LNCaP clone FGC (cell line): Measurements from ENCODE around the gene CAMK2G.

Experiments
- DNase-seq: peaks from one replicate; pipeline ENCODE4 v3.0.0-alpha.2; 2011; ENCODE audit warnings: low read depth
- H3K4me3 ChIP-seq: 2 replicates; pipeline ENCODE4 v1.5.1; 2011; ENCODE audit warnings: mild to moderate bottlenecking, low read depth, low read length, control low read depth
- TF ChIP-seq, protein P1 (sequence below): IDR thresholded peaks from 2 replicates; pipeline ENCODE4 v1.5.1; 2012; ENCODE audit warnings: mild to moderate bottlenecking; ENCODE audit not compliant: control insufficient read depth, insufficient read depth; ENCODE audit errors: extremely low read depth

Gene CAMK2G

DNA sequence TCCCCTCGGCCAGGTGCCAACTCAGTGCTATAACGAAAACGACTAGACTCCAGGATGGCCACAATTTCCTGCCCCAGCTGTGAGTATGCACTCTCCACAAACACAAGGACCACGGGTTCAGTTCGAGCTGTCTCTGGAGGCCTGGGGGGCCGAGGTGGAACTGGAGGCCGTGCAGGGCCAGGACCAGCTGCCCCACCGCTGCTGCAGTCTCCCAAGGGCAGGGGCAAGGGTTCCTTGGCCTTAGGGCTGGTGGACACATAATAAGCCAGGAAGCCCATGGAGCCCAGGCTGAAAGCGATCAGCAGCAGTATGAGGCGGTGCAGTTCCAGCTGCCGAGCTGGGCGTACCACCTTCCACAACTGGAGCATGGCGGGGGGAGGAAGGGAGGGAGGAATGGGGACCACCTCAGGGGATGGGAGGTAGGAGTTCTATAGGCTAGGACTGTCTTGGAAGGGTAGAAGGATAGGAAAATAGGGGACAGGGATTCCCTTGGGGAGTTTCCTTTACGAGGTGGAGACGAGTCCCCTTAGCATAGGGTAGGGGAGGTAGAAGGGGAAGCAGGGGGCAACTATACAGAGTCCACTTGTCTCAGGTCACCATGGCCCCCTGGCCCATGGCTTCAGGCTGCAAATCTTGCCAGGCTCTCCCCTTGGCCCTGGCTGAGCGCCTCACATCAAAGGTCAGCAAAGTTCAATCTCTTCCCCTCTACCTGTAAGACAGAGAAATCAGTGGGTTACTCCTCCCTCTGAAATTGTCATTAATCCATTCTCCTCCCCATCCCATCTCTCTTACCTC, 66.1 kb downstream of the CAMK2G start:
- TF ChIP-seq, protein P1, sequence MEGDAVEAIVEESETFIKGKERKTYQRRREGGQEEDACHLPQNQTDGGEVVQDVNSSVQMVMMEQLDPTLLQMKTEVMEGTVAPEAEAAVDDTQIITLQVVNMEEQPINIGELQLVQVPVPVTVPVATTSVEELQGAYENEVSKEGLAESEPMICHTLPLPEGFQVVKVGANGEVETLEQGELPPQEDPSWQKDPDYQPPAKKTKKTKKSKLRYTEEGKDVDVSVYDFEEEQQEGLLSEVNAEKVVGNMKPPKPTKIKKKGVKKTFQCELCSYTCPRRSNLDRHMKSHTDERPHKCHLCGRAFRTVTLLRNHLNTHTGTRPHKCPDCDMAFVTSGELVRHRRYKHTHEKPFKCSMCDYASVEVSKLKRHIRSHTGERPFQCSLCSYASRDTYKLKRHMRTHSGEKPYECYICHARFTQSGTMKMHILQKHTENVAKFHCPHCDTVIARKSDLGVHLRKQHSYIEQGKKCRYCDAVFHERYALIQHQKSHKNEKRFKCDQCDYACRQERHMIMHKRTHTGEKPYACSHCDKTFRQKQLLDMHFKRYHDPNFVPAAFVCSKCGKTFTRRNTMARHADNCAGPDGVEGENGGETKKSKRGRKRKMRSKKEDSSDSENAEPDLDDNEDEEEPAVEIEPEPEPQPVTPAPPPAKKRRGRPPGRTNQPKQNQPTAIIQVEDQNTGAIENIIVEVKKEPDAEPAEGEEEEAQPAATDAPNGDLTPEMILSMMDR, result no peak
- no peak overlapping the region for H3K4me3 ChIP-seq

DNA sequence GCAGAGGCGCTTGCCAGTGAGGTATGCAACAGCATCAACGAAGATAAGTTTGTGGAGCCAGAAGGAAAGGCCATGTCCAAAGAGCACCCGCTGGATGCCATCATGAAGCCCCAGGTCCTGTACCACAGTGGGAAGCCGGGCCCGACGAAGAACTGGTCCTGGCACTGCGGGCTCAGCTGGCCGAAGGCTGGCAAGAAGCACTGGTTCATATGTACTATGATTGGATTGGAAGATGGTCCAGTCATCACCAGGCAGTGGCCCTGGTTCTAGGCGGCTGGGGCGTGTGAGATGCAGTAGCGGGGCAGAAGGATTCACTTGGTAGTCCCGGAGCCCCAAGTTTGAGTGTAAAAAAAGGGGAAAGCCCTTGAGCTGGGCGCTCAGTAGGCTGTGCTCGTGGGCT, 66.9 kb downstream of the CAMK2G start:
- no peak overlapping the region for H3K4me3 ChIP-seq
- TF ChIP-seq, protein P1, result no peak
- no peak for DNase-seq

More for the DNA sequence above, 66.1 kb downstream of the CAMK2G start:
- DNase-seq, result no peak

DNA sequence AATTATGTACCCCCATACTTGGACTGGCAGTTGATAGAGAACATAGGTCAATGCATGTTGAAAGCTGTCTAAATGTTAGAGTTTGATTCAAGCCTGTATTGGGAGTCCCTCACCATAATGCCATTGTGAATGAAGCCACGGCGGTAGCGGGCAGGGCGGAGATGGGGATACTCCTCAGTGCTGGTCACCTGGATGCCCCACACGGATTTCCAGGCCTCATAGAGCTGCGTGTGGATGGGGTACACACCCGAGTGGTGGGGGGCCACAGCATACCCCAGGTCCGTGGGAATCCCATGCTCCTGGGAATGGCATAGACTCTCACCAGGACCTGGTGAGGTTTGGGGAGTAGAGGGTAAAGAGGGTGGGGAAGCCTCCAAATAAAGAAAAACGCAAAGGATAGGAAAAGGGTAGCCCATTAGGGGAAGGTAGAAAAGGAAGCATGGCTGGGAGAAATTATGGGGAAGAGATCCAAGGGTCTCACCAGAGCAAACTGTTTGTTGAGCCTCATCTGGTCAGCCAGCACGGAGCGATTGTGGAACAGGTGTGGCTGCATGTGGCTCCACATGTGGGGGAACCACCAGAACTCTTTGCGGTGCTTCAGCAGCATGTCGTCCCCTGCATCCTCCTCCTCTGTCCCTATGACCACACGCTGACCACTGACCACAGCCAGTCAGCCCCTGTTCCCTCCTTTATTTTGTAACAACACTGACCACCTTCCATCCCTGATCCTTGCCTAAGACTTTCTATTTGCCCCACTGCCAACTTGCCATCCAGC, 68.0 kb downstream of the CAMK2G start:
- DNase-seq, result no peak
- TF ChIP-seq, protein P1, result no peak
- no peak overlapping the region for H3K4me3 ChIP-seq

DNA sequence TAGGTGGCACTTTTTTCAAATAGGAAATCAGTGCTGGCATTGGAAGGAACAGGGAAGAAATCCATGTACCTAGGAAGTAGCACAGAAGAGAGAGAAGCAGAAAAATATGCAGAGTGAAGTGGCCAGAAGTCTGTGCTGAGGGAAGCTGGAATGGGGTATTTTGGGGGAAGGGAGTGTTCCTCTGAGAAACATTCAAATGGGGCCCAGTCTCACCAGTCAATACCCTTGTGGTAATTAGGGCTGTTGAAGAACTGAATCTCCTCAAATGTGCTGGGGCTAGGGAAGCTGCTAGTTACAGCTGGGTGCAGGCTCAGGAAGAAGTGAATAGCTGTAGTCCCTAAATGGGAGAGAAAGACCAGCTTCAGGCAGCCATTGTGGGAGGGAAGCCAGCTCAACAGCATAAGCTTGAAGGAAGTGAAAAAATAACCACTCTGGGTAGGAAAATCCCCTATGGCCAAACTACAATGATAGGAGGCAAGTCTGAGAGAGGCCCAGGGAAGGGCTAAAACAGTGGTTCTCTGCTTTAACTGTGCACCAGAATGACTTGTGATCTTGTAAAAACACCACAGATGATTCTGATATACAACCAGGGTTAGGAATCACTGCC, 70.6 kb downstream of the CAMK2G start:
- H3K4me3 ChIP-seq, result no peak overlapping the region
- TF ChIP-seq, protein P1, result no peak
- no peak for DNase-seq

DNA sequence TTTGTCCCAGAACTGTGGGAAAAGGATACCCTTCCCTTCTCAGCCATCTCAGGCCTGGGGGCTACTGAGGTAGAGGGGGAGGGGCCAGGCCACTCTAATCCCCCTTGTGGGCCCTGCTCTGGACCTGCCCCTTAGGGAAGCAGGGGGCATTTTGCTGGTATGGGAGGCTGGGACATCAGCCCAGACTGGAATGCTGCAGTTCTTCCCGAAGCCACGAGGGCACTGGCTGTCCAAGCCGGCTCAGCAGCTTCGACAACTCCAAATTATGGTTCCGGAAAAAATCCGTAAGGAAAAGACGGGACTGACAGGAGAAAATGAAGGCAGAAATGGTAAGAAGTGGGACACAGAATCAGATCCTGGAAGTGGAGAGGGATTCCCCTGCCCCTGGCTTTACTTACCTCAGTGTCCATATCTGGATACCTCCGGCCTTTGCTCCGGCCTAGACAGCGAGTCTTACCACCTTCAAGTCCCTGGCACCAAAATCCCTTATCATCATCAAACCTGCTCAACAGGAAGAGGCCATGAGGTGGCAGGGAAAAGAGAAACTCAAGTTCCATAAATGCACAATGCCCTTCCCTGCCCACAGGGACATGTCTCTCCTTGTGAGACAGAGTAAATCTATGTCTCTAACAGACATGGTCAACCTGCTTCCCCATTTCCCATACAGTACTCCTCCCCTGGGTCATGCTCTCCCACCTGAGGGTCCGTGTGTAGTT, 71.9 kb downstream of the CAMK2G start:
- DNase-seq, result peak; percentile 74
- TF ChIP-seq, protein P1, result peak; percentile 20; the same call in 1 of the 2 replicates
- H3K4me3 ChIP-seq, result no peak overlapping the region

DNA sequence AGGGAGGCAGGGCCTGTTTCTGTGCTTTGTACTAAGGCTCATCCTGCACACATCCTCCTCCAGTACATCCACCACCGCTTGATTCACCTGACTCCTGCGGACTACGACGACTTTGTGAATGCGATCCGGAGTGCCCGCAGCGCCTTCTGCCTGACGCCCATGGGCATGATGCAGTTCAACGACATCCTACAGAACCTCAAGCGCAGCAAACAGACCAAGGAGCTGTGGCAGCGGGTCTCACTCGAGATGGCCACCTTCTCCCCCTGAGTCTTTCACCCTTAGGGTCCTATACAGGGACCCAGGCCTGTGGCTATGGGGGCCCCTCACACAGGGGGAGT, 73.1 kb downstream of the CAMK2G start:
- TF ChIP-seq, protein P1, result no peak
- no peak overlapping the region for H3K4me3 ChIP-seq
- DNase-seq, result no peak
